HG02588 (cell line): ENCODE measurements around the gene TRRAP.

Experiments
- ATAC-seq: cut with Tn5 transposase; IDR thresholded peaks from one replicate; pipeline ENCODE4 v1.9.1; 2021; ENCODE audit warnings: mild to moderate bottlenecking, moderate library complexity; ENCODE audit not compliant: unreplicated experiment

Gene TRRAP

DNA sequence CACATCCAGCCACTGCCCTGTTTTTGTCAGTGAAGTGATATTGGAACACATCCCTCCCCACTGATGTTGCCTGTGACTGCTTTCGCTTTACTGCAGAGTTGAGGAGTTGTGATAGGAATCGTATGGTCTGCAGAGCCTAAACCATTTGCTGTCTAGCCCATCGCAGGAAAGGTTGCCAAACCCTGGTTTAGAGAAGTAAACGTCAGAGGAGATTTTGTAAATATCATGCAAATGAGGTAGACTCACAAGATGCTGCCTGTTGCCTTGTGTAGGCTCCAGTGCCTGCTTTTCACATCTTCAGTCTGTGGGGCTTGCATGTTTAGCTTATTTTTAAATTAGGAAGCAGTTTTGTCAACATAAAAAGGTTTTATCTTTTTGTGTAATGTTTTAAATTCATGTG lies 107.1 kb downstream of the TRRAP start:
- no peak for ATAC-seq

DNA sequence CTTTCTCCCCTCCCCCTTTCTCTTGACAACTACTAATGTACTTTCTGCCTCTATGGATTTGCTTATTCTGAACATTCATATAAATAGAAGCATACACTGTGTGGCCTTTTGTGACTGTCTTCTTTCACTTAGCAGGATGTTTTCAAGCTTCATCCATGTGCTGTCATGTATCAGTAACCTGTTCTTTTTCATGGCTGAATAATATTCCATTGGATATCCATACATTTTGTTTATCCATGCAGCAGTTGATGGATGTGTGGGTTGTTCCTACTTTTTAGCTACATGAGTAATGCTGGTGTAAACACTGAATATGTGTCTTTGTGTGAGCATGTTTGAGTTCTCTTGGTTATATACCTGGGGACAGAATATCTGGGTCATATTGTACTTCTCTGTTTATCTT lies 107.6 kb downstream of the TRRAP start:
- ATAC-seq: no peak

DNA sequence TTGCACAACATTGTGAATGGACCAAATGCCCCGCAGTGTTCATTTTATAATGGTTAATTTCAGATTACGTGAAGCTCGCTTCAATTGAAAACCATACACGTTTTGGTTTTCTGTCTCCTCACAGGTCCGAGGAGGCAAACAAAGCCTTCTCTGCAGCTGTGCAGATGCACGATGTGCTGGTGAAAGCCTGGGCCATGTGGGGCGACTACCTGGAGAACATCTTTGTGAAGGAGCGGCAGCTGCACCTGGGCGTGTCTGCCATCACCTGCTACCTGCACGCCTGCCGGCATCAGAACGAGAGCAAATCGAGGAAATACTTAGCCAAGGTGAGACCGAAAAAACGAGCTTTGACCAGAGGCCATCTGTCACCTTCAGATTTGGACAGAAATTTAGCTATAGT lies 110.3 kb downstream of the TRRAP start:
- ATAC-seq: no peak

DNA sequence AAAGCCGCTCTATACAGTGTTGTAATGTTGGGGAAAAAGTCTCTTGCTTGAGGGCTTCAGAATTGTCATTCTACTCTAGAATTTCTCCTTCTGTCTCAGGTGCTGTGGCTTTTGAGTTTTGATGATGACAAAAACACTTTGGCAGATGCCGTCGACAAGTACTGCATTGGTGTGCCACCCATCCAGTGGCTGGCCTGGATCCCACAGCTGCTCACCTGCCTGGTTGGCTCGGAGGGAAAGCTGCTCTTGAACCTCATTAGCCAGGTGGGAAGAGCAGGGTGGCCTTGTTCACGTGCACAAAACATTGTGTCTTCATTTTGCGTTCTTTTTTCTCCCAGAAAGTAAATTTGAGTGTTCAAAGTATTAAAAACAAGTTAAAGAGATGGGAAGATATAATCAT lies 112.0 kb downstream of the TRRAP start:
- no peak for ATAC-seq

DNA sequence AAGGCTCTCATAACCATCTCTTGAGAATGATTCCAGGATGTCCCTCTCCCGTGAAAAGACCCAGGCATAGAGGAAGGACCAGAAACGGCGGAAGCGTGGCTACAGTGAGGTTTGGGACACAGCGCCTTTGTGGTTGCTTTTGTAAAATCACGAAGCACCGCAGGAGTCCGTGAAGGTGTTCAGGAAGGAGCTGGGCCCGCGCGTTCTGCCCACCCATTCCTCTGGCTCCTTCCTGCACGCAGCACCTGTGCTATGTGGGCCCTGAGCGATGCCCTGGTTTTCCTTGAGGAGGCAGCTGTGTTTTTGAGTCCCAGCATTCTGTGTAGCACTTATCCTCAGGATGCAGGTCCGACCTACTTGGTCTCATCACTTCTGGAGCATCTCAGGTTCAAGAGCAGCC lies 112.8 kb downstream of the TRRAP start:
- ATAC-seq: no peak

DNA sequence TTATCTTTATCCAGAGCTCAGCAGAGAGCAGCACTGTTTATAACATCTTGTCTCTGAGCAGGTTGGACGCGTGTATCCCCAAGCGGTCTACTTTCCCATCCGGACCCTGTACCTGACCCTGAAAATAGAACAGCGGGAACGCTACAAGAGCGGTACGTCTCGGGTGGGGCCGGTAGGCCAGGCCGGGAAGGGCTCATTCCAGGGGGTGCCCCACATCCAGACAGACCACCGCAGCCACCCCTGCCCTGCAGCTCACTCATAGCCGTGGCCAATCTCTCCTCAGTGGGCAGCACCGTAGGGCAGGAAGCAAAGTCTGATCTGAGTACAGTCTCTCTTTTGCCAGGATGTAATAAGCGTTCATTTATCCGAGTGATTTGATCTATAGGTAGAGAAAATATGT lies 113.7 kb downstream of the TRRAP start:
- ATAC-seq: no peak

DNA sequence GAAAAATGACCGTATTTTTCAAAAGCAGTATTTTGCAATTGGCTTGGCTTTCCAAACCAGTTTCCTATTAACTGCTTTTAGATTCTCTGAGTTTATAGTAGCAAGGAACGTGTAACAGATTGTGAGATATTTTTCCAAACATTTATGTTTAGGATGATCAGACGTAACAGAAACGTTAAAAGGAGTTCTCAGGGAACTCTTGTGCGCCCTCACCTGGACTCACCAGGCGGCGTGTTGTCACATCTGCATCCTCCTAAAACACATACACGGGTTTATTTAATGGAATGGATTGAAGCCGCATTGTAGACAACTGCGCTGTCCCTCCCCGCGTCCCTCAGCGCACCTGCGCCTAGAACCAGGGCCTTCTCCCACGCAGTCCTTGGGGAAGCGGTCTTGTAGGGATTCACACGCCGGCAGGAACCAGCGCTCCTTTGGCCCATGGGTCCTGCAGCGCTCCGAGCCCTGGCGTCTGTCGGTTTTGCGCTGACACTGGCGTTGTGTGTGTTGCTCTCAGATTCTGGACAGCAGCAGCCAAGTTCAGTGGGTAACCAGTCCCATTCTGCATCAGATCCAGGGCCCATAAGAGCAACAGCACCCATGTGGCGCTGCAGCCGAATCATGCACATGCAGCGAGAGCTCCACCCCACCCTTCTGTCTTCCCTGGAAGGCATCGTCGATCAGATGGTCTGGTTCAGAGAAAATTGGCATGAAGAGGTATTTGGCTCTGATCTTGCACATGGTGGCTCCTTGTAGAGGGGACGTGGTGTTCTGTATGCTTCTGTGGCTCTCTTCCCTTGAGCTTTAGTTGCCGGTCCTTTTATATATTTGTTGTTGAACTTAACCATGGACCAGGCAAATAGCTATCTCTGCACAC lies 114.9 kb downstream of the TRRAP start:
- ATAC-seq: no peak

DNA sequence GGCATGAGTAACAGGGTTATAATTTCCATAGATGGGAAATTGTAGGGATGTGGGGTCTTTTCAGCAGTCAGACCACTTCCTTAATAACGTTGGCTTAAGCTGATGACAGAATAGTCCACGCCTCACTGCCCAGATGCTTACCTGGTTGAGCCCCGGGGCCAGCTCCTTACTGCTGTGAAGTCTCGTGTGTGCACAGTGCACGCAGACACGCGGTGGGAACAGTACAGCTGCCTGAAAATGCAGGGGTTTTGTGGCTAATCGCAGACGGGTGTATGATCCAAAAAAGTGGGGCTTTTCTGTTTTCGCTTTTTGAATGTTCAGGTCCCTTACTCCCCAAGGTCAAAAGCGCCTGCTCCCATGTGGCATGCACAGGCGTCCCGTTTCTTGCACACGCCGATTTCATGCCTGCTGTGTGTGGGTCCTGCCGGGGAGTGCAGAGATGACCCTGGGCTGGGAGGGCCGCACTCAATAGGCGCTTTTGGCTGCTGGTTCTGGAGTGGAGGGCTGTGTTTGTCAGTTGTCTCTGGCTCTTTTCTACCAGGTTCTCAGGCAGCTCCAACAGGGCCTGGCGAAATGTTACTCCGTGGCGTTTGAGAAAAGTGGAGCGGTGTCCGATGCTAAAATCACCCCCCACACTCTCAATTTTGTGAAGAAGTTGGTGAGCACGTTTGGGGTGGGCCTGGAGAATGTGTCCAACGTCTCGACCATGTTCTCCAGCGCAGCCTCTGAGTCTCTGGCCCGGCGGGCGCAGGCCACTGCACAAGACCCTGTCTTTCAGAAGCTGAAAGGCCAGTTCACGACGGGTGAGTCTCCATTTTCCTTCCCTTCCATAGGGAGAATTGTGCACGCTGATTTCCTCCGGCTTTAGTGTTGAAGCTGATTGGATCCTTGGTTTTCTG lies 116.0 kb downstream of the TRRAP start:
- no peak for ATAC-seq

DNA sequence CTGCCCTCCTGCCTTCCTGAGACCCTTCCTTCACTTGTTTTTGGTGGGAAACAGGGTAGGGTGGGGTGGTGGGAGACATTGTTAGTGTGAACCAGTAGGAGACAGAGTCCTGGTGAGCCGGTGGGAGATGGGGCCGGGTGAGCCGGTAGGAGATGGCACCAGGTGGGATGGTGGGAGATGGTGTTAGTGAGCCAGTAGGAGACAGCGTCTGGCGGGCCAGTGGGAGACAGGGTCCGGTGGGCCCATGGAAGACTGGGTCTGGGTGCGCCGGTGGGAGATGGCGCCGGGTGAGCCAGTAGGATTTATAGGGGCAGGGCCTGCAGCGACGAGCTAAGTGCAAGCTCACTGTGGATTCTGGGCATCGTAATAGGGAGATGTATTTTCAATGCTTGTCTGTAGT lies 116.8 kb downstream of the TRRAP start:
- ATAC-seq: no peak

DNA sequence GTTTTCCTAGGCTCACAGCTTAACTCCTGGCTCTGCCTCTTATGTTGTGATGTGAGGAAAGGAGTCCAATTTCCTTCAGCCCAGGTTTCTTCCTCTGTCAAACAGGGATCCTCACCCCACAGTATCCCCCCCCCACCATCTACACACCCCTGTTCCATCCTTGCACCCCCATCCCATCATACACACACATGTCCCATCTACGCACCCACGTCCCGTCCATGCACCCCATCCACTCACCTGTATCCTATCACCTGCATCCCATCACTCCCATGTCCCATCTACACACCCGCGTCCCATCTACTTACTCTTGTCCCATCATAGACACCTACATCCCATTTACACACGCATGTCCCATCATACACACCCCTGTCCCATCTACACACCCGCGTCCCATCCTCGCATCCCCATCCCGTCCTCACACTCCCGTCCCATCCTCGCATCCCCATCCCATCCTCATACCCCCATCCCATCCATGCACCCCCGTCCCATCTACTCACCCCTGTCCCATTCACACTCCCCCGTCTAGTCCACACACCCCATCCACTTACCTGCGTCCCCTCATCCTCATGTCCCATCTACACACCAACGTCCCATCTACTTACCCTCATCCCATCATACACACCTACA lies 117.3 kb downstream of the TRRAP start:
- ATAC-seq: no peak

DNA sequence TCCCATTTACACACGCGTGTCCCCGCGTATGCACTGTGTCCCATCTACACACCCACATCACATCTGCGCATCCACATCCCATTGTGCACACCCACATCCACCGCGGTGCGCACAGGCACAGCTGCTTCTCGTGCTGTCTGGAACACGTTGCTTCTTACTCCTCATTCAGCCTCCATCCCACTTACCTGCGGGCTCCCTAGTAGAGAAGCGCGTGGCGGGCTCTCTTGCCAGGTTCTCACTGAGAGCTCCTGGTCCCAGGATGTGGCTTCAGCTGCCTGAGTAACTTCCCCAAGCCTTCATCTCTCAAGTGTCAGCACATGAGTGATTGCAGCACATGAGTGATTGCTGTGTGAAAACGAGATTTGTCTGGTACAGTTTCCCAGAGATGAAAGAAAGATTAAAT lies 117.8 kb downstream of the TRRAP start:
- no peak for ATAC-seq

DNA sequence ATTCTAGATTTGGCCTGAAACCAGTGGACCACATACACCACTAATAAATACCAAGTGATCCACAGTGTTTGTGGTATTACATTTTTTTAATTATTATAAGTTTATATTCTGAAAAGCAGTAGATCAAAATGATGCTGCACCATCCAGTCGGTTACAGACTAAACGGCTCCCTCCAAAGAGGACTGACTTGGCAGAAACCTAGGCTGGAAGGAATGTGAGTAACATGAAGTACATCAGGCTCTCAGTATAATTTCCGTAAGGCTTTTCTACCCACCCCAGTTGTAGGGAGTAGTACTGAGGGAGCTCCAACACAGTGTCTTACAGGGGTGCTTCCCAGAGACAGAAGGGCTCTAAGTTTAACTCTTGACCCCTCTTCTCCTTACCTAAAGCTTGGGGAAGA lies 119.5 kb downstream of the TRRAP start:
- no peak for ATAC-seq

DNA sequence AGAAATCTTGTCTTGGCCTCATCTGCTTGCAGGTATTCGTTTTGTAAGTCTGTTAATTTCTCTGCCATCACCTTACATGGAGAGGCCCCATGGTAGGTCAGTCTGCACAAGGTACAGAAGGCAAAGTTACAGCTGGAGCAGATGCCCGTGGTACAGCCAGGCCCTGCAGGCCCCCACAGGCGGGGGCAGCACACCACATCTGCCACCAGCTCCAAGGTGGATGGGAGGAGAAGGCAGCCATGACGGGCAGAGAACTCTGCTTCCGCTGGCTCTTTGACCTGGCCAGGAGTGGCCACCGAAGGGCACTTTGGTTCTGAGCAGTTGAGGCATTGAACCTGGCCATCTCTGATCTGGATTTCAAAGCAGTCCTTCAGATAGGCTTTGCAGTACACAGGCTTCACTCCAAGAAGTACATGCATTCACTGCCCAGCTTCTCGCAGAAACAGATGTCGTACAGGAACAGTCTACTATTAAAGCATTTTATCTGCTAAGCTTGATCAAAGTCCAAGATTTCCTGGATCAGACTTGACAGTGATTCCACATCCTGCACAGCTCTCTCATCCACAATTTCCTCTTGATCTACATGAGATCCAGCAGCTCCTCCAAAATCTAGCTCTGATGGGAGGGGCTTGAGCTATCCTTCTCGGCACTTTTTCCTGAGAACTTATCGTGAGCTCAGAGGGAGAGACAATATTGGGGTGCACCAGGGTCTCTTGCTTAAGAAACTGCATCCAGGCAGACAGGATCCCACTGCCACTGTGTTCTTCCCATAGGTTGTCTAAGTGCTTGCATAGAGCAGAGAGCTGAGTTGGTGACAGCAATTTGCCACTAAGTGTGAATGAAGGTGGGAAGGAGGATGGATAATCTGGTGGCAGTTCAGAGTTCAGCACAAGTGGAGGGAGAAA lies 120.7 kb downstream of the TRRAP start:
- ATAC-seq: no peak

DNA sequence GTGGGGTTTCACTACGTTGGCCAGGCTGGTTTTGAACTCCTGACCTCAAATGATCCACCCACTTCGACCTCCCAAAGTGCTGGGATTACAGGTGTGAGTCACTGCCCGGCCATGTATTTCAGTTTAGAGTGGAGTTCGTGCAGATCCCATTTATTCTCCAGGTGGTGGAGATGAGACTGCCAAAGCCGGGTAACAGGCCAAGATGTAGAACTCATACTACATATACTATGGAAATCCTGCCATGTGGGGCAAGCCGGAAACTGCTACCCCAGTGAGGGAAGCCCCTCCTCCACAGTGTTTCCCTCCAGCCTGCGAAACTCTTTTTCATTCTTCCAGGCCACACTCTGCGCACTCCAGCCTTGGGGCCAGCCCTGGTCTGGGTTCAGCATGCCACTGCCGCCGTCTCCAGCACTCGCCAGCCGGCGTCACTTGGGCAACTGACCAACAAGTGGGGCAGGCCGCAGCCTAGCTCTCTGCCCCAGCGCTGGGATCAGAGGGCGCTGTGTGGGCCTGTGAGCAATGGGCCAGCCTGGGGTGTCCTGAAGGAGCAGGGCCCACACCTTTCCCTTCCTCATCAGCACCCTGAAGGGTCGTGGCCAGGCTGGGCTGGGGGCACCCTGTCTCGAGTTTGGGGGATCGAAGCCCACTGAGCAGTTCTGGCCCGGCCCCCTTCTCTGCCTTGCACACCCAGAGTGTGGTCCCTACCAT lies 122.0 kb downstream of the TRRAP start:
- ATAC-seq: no peak

DNA sequence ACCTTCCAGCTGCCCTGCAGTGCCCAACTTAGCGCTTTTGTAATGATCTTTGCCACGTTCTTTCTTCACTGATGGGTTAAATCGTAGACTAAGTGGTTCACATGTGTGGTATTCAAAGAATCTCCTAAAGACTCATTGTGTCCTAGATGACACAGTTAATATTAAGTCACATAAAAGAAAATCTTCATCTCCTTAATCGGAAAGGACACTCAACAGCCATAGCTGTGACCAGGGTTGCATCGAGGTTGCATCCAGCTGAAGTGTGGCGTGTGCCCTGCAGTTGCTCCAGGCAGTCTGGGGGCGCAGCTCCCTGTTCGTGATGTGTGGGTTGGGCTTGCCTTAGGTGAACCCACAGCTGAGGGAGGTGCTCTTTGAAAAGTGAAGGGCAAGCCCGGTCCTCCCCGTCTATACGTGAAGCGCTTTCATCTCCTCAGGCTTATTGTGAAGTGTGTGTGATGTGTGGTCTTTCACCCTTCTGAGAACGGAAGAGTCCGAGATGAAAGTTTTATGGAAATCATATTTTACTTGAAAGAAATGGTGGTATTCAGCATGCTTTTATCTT lies 122.7 kb downstream of the TRRAP start:
- no peak for ATAC-seq

DNA sequence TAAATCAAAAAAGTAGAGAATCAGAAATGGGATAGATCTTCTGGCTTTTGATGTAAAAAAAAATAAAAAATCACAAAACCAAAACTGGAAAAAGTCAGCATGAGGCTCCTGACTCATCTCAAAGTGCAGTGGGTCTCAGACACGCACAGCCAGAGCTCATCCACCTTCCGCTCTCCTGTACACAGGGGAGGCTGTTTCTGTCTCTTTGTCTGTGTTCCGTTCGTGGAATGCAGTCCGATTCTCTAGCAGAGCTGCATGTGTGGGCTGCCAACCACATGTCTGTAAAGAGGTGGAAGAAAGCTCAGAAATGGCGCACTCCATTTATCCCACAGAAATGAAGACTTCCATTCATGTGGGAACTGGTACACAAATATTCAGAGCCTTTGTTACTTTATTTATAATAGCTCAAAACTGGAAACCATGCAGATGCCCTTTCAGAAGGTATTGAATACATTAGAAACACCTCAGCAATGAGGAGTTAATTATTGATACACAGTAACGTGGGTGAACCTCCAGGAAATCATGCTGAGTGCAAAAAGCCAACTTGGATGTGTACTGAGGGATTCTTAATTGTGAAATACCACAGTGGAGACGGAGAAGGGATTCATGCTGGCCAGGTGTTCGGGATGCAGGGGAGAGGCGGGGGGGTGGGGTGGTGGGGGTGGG lies 123.3 kb downstream of the TRRAP start:
- no peak for ATAC-seq

DNA sequence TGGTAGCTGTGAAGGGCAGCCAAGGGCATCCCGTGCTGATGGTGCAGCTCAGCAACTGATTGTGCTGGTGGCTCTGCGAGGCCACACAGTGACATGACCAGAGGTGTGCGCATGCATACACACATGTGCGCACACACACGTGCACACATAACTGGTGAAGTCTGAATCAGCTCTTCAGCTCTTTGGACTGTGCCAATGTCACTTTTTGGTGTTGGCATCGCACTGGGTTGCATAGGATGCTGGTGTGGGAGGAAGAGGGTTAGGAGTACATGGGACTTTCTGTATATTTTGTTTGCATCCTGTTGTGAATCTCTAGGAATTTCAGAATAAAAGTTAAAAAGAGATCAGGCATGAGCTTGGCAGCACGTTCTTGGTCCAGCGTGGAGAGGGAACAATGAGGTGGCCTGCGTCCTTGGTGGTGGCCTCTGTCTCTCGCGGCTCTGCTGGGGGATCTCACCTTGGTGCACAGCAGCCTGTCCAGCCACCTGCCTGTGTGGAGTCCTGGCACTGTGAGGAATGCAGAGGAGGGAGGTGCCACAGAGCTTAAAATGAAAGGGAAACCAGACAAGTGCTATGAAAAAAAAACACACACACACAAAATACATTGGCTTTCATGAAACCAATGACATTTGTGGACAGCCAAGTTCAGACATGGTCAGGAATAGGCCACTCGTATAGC lies 124.0 kb downstream of the TRRAP start:
- no peak for ATAC-seq

DNA sequence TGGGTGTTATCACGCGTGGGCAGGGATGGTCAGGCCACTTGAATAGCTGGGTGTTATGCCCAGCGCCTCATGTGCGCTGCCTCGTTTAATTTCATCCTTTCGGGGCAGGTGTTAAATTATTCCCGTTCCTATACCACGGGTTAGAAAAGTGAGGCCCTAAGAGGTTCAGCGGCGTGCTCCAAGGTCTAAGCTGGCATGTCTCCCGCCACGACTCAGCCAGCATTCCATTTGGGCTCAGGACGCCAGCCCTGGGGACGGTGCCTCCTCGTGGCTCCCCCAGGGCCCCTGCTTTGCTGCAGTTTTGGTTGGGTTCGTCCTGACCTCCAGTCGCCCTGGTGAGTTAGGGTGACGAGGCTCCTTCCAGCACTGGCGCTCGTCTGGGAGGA lies 124.5 kb downstream of the TRRAP start:
- ATAC-seq: no peak

DNA sequence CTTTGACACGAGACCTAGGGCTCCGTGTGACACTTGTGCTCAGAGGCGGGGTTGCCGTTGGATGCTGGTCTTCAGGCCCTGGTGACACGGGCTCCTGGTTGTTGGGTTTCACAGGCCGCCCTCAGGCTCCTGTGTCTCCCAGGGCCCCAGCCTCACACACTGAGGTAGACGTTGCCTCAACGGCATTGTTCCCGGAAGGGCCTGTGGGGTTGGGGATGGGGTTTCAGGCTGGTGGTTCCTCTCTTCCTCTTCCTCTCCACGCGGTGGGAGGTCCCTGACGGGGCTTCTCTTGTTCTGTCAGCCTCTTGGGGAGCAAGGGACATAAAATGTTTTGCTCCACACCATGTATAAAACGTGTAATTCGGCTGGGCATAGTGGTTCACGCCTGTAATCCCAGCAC lies 125.1 kb downstream of the TRRAP start:
- no peak for ATAC-seq
